ENCODE results near the gene PRSS23. TPM values are rescaled to one million over a fixed set of nuclear protein-coding genes. Genes with fewer than 3 reads are reported as not detected.
"Not testable (repeated sequence)": the region's sequence is repeated elsewhere in the genome, so short reads cannot be mapped to it uniquely, and the experiment has no call there.

Gene PRSS23
- total and polyA plus RNA-seq, 3 experiments from 2014 or later, result 4.0 to 13.3 (median 4.9) TPM

DNA sequence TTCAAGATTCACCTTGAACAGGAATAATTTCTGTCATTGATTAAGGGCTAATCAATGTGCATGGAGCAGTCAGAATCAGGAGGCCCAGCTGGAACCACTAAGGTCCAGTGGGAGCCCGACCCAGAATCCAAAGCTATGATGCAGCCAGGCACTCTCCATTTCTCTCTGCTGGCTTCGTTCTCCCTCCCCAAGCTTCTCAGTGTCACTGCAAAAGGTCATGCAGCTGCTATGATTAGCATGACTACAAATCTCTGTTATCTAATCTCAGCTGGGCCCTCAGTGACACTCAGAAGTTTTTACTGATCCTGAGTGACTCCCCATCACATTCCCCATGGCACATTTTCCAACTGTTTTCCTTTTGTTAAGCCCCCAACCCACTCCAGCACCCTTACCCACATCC lies 31.1 kb upstream of the PRSS23 start:
- POLR2A ChIA-PET, result no interaction called here
- CTCF ChIA-PET, result interaction anchor here (0.5 kb wide), 1 partner anchor 472 kb away, joined by 3 read pairs; no protein-coding TSS in a partner anchor
- H3K27me3 Mint-ChIP-seq, result peaks cover 0 to 5% of the 10 kb centered on the region in 2 donors
- DNase-seq, result no peak
- no peak overlapping the region for H3K27ac ChIP-seq (ENCODE audit: low read depth, low read length)
- no peaks in the 10 kb centered on the region for H3K9me3 ChIP-seq (ENCODE audit: low read length)
- no peaks in the 10 kb centered on the region for H3K4me1 Mint-ChIP-seq
- H3K4me3 Mint-ChIP-seq, result no peak overlapping the region
- H3K36me3 ChIP-seq (ENCODE audit: insufficient read depth, low read length), result no peaks in the 10 kb centered on the region
- no peaks in the 10 kb centered on the region for H3K4me1 ChIP-seq (ENCODE audit: insufficient read depth, low read length)
- H3K36me3 Mint-ChIP-seq, result no peaks in the 10 kb centered on the region
- no peaks in the 10 kb centered on the region for H3K27me3 ChIP-seq (ENCODE audit: insufficient read depth, low read length, poor library complexity, severe bottlenecking)
- peaks cover 0 to 1% (median 0%) of the 10 kb centered on the region in 5 donors for H3K9me3 Mint-ChIP-seq
- H3K4me3 ChIP-seq (ENCODE audit: low read length), result no peak overlapping the region
- H3K27ac Mint-ChIP-seq, result peak overlapping the region in 1 of 8 donors; percentile 55

DNA sequence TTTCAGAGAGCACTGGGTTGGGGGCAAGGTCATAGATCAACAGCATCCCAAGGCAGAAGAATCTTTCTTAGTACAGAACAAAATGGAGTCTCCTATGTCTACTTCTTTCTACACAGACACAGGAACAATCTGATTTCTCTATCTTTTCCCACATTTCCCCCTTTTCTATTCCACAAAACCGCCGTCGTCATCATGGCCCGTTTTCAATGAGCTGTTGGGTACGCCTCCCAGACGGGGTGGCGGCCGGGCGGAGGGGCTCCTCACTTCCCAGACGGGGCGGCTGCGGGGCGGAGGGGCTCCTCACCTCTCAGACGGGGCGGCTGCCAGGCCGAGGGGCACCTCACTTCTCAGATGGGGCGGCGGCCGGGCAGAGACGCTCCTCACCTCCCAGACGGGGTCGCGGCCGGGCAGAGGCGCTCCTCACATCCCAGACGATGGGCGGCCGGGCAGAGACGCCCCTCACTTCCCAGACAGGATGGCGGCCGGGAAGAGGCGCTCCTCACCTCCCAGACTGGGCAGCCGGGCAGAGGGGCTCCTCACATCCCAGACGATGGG lies 29.8 kb upstream of the PRSS23 start:
- H3K27me3 ChIP-seq (ENCODE audit: insufficient read depth, low read length, poor library complexity, severe bottlenecking); H3K4me3 Mint-ChIP-seq; H3K36me3 ChIP-seq (ENCODE audit: insufficient read depth, low read length); H3K9me3 Mint-ChIP-seq; H3K4me3 ChIP-seq (ENCODE audit: low read length); CTCF ChIA-PET; H3K9me3 ChIP-seq (ENCODE audit: low read length); POLR2A ChIA-PET; H3K36me3 Mint-ChIP-seq; H3K4me1 ChIP-seq (ENCODE audit: insufficient read depth, low read length); DNase-seq; H3K27me3 Mint-ChIP-seq; H3K4me1 Mint-ChIP-seq; H3K27ac Mint-ChIP-seq; H3K27ac ChIP-seq (ENCODE audit: low read depth, low read length): not testable (repeated sequence)

DNA sequence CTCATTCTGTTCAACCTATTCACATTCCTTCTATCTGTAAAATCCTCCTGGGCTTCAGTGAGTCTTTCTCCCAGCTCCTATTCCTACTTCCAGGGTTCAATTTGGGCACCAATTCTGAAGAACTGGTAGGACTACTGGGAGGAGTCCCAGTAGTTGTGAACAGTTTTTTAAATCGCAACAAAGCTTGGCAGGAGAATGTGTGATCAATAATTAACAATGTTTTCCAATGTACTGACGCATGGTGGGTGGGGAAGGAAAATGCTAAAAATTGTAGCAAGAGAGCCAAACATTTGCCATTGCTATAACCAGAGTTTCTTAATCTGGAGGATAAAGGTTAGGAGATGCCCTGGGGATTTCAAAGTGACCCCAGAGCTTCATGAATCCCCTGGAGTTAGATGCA lies 27.3 kb upstream of the PRSS23 start:
- Histone ChIP-seq H3K27me3 (ENCODE audit: insufficient read depth, low read length, poor library complexity, severe bottlenecking) (no peaks in the 10 kb centered on the region), H3K9me3 (ENCODE audit: low read length) (no peaks in the 10 kb centered on the region), H3K4me3 (ENCODE audit: low read length) (no peak overlapping the region), H3K36me3 (ENCODE audit: insufficient read depth, low read length) (no peaks in the 10 kb centered on the region), H3K27ac (ENCODE audit: low read depth, low read length) (no peak overlapping the region), H3K4me1 (ENCODE audit: insufficient read depth, low read length) (no peaks in the 10 kb centered on the region)
- no peak overlapping the region for H3K4me3 Mint-ChIP-seq
- peaks cover 0 to 1% (median 0%) of the 10 kb centered on the region in 5 donors for H3K9me3 Mint-ChIP-seq
- no peak for DNase-seq
- H3K36me3 Mint-ChIP-seq, result no peaks in the 10 kb centered on the region
- CTCF ChIA-PET, result no interaction called here
- H3K4me1 Mint-ChIP-seq, result no peaks in the 10 kb centered on the region
- no peak overlapping the region for H3K27ac Mint-ChIP-seq
- POLR2A ChIA-PET, result no interaction called here
- peaks cover 0 to 12% of the 10 kb centered on the region in 2 donors for H3K27me3 Mint-ChIP-seq

DNA sequence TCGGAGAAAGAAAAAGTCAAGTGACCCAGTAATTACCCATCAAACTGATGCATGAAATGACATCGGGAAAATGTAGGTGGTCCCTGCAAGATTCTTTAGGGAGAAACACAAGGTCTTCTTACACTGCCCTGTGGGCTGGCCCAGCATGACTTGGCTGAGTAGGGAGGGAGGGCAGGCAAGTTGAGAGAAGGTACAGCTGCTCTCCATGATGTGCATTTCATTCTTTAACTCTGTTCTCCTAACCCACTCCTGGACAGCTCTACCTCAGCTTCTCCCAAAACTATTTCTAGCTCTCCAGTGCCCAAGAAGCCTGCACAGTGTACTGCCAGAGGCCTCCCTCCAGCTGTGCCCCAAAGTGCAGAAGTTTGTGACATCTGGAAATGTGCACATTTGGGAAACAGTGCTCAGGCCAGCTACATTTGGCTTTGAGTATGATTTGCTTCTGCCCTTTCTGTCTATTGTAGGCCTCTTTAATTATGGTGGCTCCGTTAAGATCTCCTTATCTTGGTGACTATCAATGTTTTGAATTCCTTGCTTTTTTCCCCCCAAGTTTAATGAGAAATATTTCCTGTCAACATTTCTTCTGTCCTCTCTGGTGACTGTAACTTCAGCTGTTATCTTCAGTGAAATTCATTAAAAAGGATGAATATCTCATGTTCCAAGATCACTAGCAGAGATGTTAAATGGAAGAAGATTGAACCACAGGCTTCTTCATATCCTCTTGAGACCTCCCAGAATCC lies 26.7 kb upstream of the PRSS23 start:
- no peak overlapping the region for H3K27ac Mint-ChIP-seq
- H3K36me3 Mint-ChIP-seq, result no peaks in the 10 kb centered on the region
- peaks cover 0 to 1% (median 0%) of the 10 kb centered on the region in 5 donors for H3K9me3 Mint-ChIP-seq
- Histone ChIP-seq H3K4me3 (ENCODE audit: low read length) (no peak overlapping the region), H3K27ac (ENCODE audit: low read depth, low read length) (no peak overlapping the region), H3K9me3 (ENCODE audit: low read length) (no peaks in the 10 kb centered on the region), H3K36me3 (ENCODE audit: insufficient read depth, low read length) (no peaks in the 10 kb centered on the region), H3K27me3 (ENCODE audit: insufficient read depth, low read length, poor library complexity, severe bottlenecking) (no peaks in the 10 kb centered on the region), H3K4me1 (ENCODE audit: insufficient read depth, low read length) (no peaks in the 10 kb centered on the region)
- POLR2A ChIA-PET, result no interaction called here
- H3K4me3 Mint-ChIP-seq, result no peak overlapping the region
- CTCF ChIA-PET, result no interaction called here
- no peaks in the 10 kb centered on the region for H3K4me1 Mint-ChIP-seq
- DNase-seq, result no peak
- peaks cover 0 to 15% of the 10 kb centered on the region in 2 donors for H3K27me3 Mint-ChIP-seq

DNA sequence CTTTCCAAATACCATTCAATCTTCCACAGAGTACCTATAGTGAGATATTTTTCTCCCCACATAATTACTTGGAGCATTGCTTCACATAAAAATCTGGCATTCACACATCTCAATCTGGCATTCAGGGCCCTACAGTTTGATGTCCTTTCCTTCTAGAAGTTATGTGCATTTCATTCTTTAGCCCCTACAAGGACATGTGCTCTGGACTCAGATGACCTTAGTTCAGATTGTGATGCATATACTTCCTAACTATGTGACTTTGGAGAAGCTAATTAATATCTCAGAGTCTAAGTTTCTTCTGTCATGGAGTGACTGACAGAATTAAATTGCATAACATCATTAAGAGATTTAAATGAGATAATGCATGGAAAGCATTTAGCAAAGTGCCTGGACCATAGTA lies 25.9 kb upstream of the PRSS23 start:
- no peak overlapping the region for H3K27ac Mint-ChIP-seq
- Histone ChIP-seq H3K4me3 (ENCODE audit: low read length) (no peak overlapping the region), H3K27me3 (ENCODE audit: insufficient read depth, low read length, poor library complexity, severe bottlenecking) (no peaks in the 10 kb centered on the region), H3K9me3 (ENCODE audit: low read length) (no peaks in the 10 kb centered on the region), H3K4me1 (ENCODE audit: insufficient read depth, low read length) (no peaks in the 10 kb centered on the region), H3K36me3 (ENCODE audit: insufficient read depth, low read length) (no peaks in the 10 kb centered on the region), H3K27ac (ENCODE audit: low read depth, low read length) (no peak overlapping the region)
- H3K27me3 Mint-ChIP-seq, result peaks cover 0 to 17% of the 10 kb centered on the region in 2 donors
- no peak overlapping the region for H3K4me3 Mint-ChIP-seq
- peaks cover 0 to 1% (median 0%) of the 10 kb centered on the region in 5 donors for H3K9me3 Mint-ChIP-seq
- DNase-seq, result no peak
- H3K36me3 Mint-ChIP-seq, result no peaks in the 10 kb centered on the region
- ChIA-PET POLR2A (no interaction called here), CTCF (no interaction called here)
- no peaks in the 10 kb centered on the region for H3K4me1 Mint-ChIP-seq

DNA sequence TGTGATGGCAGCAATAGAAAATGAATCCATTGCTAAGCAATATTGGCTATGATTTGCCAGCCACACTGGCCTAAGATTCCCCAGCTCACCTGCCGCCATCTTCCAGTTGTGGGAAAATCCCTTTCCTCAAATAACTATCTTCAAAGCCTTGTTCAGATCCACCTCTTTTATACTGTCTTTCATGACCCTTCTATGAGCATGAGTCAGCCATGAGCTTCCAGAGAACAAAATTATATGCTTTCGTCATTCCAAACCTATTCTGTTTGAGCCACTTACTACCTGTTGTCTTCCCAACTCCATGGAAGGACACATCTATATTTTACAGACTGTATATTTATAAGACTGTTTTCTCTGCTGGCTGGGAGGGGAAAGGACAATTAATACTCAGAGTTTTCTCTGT lies 25.0 kb upstream of the PRSS23 start:
- Histone ChIP-seq H3K9me3 (ENCODE audit: low read length) (no peaks in the 10 kb centered on the region), H3K36me3 (ENCODE audit: insufficient read depth, low read length) (no peaks in the 10 kb centered on the region), H3K27me3 (ENCODE audit: insufficient read depth, low read length, poor library complexity, severe bottlenecking) (no peaks in the 10 kb centered on the region), H3K27ac (ENCODE audit: low read depth, low read length) (no peak overlapping the region), H3K4me3 (ENCODE audit: low read length) (no peak overlapping the region), H3K4me1 (ENCODE audit: insufficient read depth, low read length) (no peaks in the 10 kb centered on the region)
- Mint-ChIP-seq H3K27ac (no peak overlapping the region), H3K9me3 (peaks cover 0 to 1% (median 0%) of the 10 kb centered on the region in 5 donors), H3K4me3 (no peak overlapping the region), H3K4me1 (no peaks in the 10 kb centered on the region), H3K36me3 (no peaks in the 10 kb centered on the region), H3K27me3 (peaks cover 0 to 24% of the 10 kb centered on the region in 2 donors)
- no peak for DNase-seq
- ChIA-PET POLR2A (no interaction called here), CTCF (no interaction called here)

DNA sequence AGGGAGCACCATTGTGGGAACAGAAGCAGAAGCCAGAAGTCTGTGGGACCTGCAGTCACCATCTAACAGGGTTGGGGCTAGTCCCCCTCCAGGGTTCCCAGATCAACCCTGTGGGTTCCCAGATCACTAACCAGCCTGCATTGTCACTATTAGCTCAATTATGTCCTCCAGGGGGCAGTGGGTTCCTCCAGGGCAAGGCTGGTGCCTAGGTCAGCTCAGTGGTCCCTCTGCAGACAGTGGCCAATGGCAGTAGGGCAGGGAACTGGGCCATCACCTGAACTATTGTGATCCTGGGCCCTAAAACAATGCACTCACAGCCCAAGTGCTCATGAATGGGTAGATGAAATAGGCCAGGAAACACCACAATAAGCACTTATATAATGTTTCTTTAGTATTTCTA lies 18.8 kb upstream of the PRSS23 start:
- H3K27me3 Mint-ChIP-seq, result peaks cover 0 to 26% of the 10 kb centered on the region in 2 donors
- no peaks in the 10 kb centered on the region for H3K4me1 ChIP-seq (ENCODE audit: insufficient read depth, low read length)
- H3K27ac Mint-ChIP-seq, result no peak overlapping the region
- no peaks in the 10 kb centered on the region for H3K36me3 Mint-ChIP-seq
- no peaks in the 10 kb centered on the region for H3K9me3 Mint-ChIP-seq
- H3K4me1 Mint-ChIP-seq, result no peaks in the 10 kb centered on the region
- ChIA-PET POLR2A (no interaction called here), CTCF (no interaction called here)
- H3K27me3 ChIP-seq (ENCODE audit: insufficient read depth, low read length, poor library complexity, severe bottlenecking), result no peaks in the 10 kb centered on the region
- no peaks in the 10 kb centered on the region for H3K36me3 ChIP-seq (ENCODE audit: insufficient read depth, low read length)
- H3K4me3 Mint-ChIP-seq, result no peak overlapping the region
- no peak overlapping the region for H3K4me3 ChIP-seq (ENCODE audit: low read length)
- H3K27ac ChIP-seq (ENCODE audit: low read depth, low read length), result no peak overlapping the region
- H3K9me3 ChIP-seq (ENCODE audit: low read length), result no peaks in the 10 kb centered on the region
- no peak for DNase-seq

DNA sequence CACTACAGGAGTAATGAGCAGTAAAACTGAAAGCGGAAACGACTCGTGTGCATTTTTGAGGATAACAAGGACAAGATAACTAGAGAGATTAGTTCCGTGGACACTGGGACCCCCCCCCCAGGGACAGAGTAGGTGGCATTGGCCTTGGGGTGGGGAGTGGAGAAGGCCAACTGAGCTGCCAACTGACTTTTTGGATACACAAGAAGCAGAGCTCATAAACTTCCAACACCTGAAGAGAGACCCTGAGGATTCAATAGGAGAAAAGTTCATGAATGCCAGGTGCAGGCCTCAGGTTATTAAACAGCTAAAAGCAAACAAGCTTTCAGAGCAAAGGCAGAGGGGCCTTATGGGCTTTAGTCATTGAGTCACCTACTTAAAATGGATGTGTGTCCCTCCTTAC lies 17.6 kb upstream of the PRSS23 start:
- H3K27ac ChIP-seq (ENCODE audit: low read depth, low read length), result no peak overlapping the region
- H3K9me3 Mint-ChIP-seq, result no peaks in the 10 kb centered on the region
- no peaks in the 10 kb centered on the region for H3K27me3 ChIP-seq (ENCODE audit: insufficient read depth, low read length, poor library complexity, severe bottlenecking)
- H3K4me3 Mint-ChIP-seq, result no peak overlapping the region
- DNase-seq, result no peak
- ChIA-PET CTCF (no interaction called here), POLR2A (no interaction called here)
- no peaks in the 10 kb centered on the region for H3K9me3 ChIP-seq (ENCODE audit: low read length)
- no peaks in the 10 kb centered on the region for H3K36me3 Mint-ChIP-seq
- H3K4me1 Mint-ChIP-seq, result no peaks in the 10 kb centered on the region
- no peaks in the 10 kb centered on the region for H3K36me3 ChIP-seq (ENCODE audit: insufficient read depth, low read length)
- no peaks in the 10 kb centered on the region for H3K4me1 ChIP-seq (ENCODE audit: insufficient read depth, low read length)
- no peak overlapping the region for H3K4me3 ChIP-seq (ENCODE audit: low read length)
- no peak overlapping the region for H3K27ac Mint-ChIP-seq
- H3K27me3 Mint-ChIP-seq, result peaks cover 1 to 27% of the 10 kb centered on the region in 2 donors

All from CD8-positive, alpha-beta memory T cell (primary cell).